Transverse colon (tissue), 4 donors: ENCODE results near the gene DPP7. TPM values are rescaled to one million over a fixed set of nuclear protein-coding genes. Genes with fewer than 3 reads are reported as not detected.

Experiments
- DNase-seq: peaks from one replicate; pipeline ENCODE4 v3.0.0-alpha.2; 2019
- H3K27ac ChIP-seq, 4 donors: fragments of 200-600 bp; sonication (generic); 2 replicates each; pipeline ENCODE4 v1.5.1; 2016 to 2018; ENCODE audit warnings: inconsistent platforms in 4 of 4
- H3K27me3 ChIP-seq: fragments of 200-600 bp; sonication (generic); 2 replicates; pipeline ENCODE4 v1.5.1; 2017; ENCODE audit warnings: inconsistent platforms
- H3K36me3 ChIP-seq, 4 donors: fragments of 200-600 bp; sonication (generic); 2 replicates each; pipeline ENCODE4 v1.5.1; 2017 to 2019; ENCODE audit warnings: inconsistent platforms in 4 of 4
- H3K4me1 ChIP-seq, 4 donors: fragments of 200-600 bp; sonication (generic); 2 replicates each; pipeline ENCODE4 v1.5.1; 2017 to 2020; ENCODE audit warnings: inconsistent platforms in 4 of 4
- H3K4me3 ChIP-seq, 4 donors: fragments of 200-600 bp; sonication (generic); 1 replicate in 1 of 4; 2 replicates in 3 of 4; pipeline versions ENCODE4 v1.5.1 to v1.6.1; 2017 to 2019; ENCODE audit warnings: inconsistent platforms in 4 of 4
- H3K9me3 ChIP-seq, 2 donors: fragments of 200-600 bp; sonication (generic); 2 replicates each; pipeline ENCODE4 v1.5.1; 2017 to 2019; ENCODE audit warnings: inconsistent platforms in 2 of 2
- CTCF ChIP-seq, 5 experiments: fragments of 200-600 bp in 3 of 5; fragments of 450-650 bp in 2 of 5; sonication (generic) in 3 of 5; IDR thresholded peaks; 1 replicate in 2 of 5; 2 replicates in 3 of 5; pipeline ENCODE4 v1.5.1; 2016 to 2017; ENCODE audit warnings: antibody characterized with exemption in 5 of 5, inconsistent platforms in 3 of 5, mild to moderate bottlenecking in 2 of 5, moderate library complexity in 1 of 5
- EP300 ChIP-seq: sonication (generic); formaldehyde crosslinking; IDR thresholded peaks from one replicate; pipeline ENCODE4 v1.6.1; 2017; ENCODE audit warnings: antibody characterized with exemption, low read depth
- POLR2A ChIP-seq: fragments of 450-650 bp; IDR thresholded peaks from one replicate; pipeline ENCODE4 v1.6.1; 2016; ENCODE audit warnings: antibody characterized with exemption, mild to moderate bottlenecking, moderate library complexity
- POLR2AphosphoS5 ChIP-seq, 3 donors: sonication (generic); formaldehyde crosslinking; IDR thresholded peaks; one replicate each; pipeline ENCODE4 v1.6.1; 2016; ENCODE audit warnings: antibody characterized with exemption in 3 of 3
- WGBS, 2 donors: methylation state at CpG; one replicate each; pipeline ENCODE4 v1.1.5; 2018; ENCODE audit warnings: low coverage in 1 of 2; 5-methylcytosine and 5-hydroxymethylcytosine counted together
- in situ Hi-C, 4 donors: fragments of 200-750 bp; cut with MboI; loops; one replicate each; pipeline versions ENCODE4 v1.15.0 to v1.15.1; 2017; ENCODE audit warnings: low sequenced_read_pairs in 3 of 4, low pct_ligation_motif_present in 1 of 4, low pct_unique_long_range_greater_than_20kb in 1 of 4
- intact Hi-C: fragments of 100-400 bp; cut with DNase I; formaldehyde crosslinking; loops from one replicate; pipeline ENCODE4 v1.15.1; 2023; ENCODE audit warnings: low total_unique reads
- total RNA-seq, 4 donors: library from RNA; depleted of rRNA; stranded (reverse); fragments of >200 nt; gene quantifications; one replicate each; pipeline ENCODE4 v1.1.0, GENCODE V29; 2016

DPP7 gene
- total RNA-seq: 100 to 1,000 TPM in 2 of 4 donors, 10 to 100 TPM in 2; 54.2 to 141 (median 103) TPM

GRCh38 chr9:137114613-137115393, at the start of gene DPP7:
TSS of gene DPP7 (minus strand) at chr9:137114733. CDS start at chr9:137114713, 20 bp downstream.
- TF ChIP-seq CTCF (IDR thresholded peaks at IDR 0.05) (no peak), POLR2AphosphoS5 (IDR thresholded peaks at IDR 0.05) (peak in 1 of 3 donors; percentile 34)
- peak; percentile 80 for DNase-seq
- H3K4me3 ChIP-seq: peak within 1 kb of the TSS; percentile 46 to 94 (median 72)
- peaks cover 0 to 18% (median 11%) of the 10 kb centered on the region in 4 donors for H3K4me1 ChIP-seq
- WGBS, 2 donors: 9% methylated on average over 17 of the region's 70 CpGs; no CpG with 5 or more reads in 1 of the 2 donors
- H3K27me3 ChIP-seq: peaks cover 26% of the 10 kb centered on the region
- intact Hi-C loops (no loop called here), in situ Hi-C loops (loop anchor here in 1 of 4 donors (25.0 kb wide), 1 partner anchor 97 kb away; the partner anchor contains the start of genes NDOR1, RNF208, TMEM203 and TPRN)
- peak within 1 kb of the TSS; percentile 42 to 70 (median 50) for H3K27ac ChIP-seq
- H3K9me3 ChIP-seq: no peaks in the 10 kb centered on the region
- H3K36me3 ChIP-seq: no peaks in the 10 kb centered on the region

GRCh38 chr9:137163805-137164204, 49.3 kb upstream of the DPP7 start:
- no peak for TF ChIP-seq POLR2A
- TF ChIP-seq CTCF (IDR thresholded peaks at IDR 0.05): no peak
- TF ChIP-seq POLR2AphosphoS5 (IDR thresholded peaks at IDR 0.05): no peak
- no peak for TF ChIP-seq EP300
- Histone ChIP-seq H3K4me1 (peaks cover 19 to 41% (median 36%) of the 10 kb centered on the region in 4 donors), H3K36me3 (no peaks in the 10 kb centered on the region), H3K4me3 (no peak overlapping the region), H3K27ac (no peak overlapping the region), H3K27me3 (peaks cover 100% of the 10 kb centered on the region), H3K9me3 (no peaks in the 10 kb centered on the region)
- intact Hi-C loops: no loop called here
- 94% methylated on average over 13 of the region's 22 CpGs; no CpG with 5 or more reads in 1 of the 2 donors for WGBS, 2 donors
- DNase-seq: no peak
- in situ Hi-C loops: no loop called here

GRCh38 chr9:137163365-137163715, 48.8 kb upstream of the DPP7 start:
- Histone ChIP-seq H3K36me3 (no peaks in the 10 kb centered on the region), H3K9me3 (no peaks in the 10 kb centered on the region), H3K27ac (no peak overlapping the region), H3K27me3 (peaks cover 100% of the 10 kb centered on the region), H3K4me3 (peak overlapping the region in 2 of 4 donors; percentile 7 to 19), H3K4me1 (peaks cover 16 to 37% (median 31%) of the 10 kb centered on the region in 4 donors)
- intact Hi-C loops (no loop called here), in situ Hi-C loops (no loop called here)
- TF ChIP-seq EP300: no peak
- no peak for TF ChIP-seq POLR2A
- no peak for TF ChIP-seq CTCF (IDR thresholded peaks at IDR 0.05)
- TF ChIP-seq POLR2AphosphoS5 (IDR thresholded peaks at IDR 0.05): no peak
- 63% methylated on average over 13 of the region's 26 CpGs; no CpG with 5 or more reads in 1 of the 2 donors for WGBS, 2 donors
- no peak for DNase-seq

- in situ Hi-C loops (no loop called here), intact Hi-C loops (no loop called here)
- peaks cover 100% of the 10 kb centered on the region for H3K27me3 ChIP-seq
- peak overlapping the region in 2 of 4 donors; percentile 7 to 19 for H3K4me3 ChIP-seq
- no peaks in the 10 kb centered on the region for H3K9me3 ChIP-seq
- H3K27ac ChIP-seq: peak overlapping the region in 1 of 4 donors; percentile 48
- H3K4me1 ChIP-seq: peaks cover 10 to 30% (median 25%) of the 10 kb centered on the region in 4 donors
- DNase-seq: peak; percentile 63
- TF ChIP-seq CTCF (IDR thresholded peaks at IDR 0.05) (peak in 4 of 5 experiments; percentile 10 to 40 (median 26)), POLR2AphosphoS5 (IDR thresholded peaks at IDR 0.05) (no peak)
- H3K36me3 ChIP-seq: no peaks in the 10 kb centered on the region
- WGBS, 2 donors: 18% methylated on average over 53 of the region's 74 CpGs; no CpG with 5 or more reads in 1 of the 2 donors
Measured at GRCh38 chr9:137162505-137163364, 48.2 kb upstream of the DPP7 start.
